Stimulated activated CD4-positive, alpha-beta T cell treated with anti-CD3 and anti-CD28 coated beads, Interleukin-1b, Interleukin-23, amount 100 ng/mL, for 4 hours (primary cell): ENCODE results near the gene PRAMEF15.
"Not testable (repeated sequence)": the region's sequence is repeated elsewhere in the genome, so short reads cannot be mapped to it uniquely, and the experiment has no call there.

Source experiments
- DNase-seq, 2 donors: peaks; one replicate each; pipeline ENCODE4 v3.0.0-alpha.2; 2020; ENCODE audit warnings: low read depth in 2 of 2

PRAMEF15 gene

DNA sequence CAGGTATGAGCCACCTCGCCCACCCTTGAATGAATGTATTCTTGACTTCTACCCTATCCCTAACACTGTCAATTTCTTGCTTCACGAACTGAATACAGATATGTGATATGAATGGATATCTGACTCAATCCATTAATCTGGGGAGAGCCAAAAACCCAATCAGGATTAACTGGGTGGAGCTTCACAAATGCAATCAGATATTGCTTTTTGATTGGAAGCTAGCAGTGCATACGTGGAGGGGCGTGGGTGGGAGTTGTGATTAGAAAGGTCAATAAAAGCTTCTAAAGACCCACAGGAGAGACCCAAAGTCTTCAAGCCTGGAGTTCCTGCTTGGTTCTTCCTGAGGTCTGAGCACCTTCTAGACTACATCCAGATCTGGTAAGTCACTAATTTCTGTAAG is at the start of gene PRAMEF15:
TSS of gene PRAMEF15 (plus strand) at position 301 of the 400 bp plus-strand sequence. CDS start 2,827 bp downstream, outside the sequence.
- DNase-seq: not testable (repeated sequence)

DNA sequence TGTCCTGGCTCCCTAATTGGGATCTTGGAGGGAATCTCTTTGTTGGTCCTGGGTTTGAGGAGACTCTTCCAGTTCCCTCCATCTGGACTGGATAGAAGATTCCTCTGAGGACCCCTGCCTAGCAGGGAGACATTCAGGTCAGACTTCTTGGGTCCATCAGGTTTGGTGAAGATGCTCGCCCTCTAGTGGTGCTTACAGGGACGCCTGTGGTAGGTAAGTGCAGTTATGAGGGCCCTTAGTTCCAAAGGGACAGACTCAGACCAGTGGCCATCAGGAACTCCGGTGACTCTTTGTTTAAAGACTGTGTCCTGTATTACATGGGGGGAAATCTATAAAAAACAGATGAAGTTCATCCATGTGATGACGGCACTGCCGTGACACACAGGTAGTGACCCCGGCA is 38.4 kb upstream of the PRAMEF15 start:
- not testable (repeated sequence) for DNase-seq

DNA sequence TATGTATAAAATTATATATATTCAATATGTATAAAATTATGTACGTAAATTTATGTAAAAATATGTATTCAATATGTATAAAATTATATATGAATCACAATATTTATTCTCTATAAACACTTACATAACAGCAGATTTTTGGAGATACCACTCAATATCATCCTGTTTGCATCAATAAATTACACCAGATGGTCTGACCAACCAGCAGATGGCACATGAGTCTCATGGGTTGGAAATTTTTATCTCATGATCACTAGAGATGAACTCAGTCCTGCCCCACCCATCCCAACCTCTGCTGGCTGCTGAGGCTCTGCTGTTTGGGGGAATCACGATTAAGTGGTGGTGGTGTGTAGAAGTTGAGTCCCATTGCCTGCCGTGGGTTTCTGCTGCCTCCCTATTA is 35.8 kb upstream of the PRAMEF15 start:
- not testable (repeated sequence) for DNase-seq

DNA sequence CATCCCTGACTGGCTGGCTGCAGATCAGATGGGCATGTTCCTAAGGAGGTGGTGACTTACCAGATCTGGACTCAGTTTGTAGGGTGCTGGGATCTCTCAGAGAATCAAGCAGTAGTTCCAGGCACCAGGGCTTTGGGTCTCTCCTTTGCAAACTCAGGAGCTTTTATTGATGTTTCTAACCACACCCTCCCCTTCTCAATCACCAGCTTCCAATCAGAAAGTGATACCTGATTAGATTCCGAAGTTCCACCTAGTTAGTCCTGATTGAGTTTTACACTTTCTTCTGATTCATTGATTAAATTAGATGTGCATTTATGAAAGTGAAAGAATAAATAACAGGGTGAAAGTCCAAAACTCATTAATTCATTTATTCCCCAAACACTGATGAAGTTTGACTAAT is 30.3 kb upstream of the PRAMEF15 start, which contains the start of gene PRAMEF8:
TSS of gene PRAMEF8 (minus strand) at position 101 of the 400 bp plus-strand sequence. CDS start 1,046 bp downstream, outside the sequence.
- not testable (repeated sequence) for DNase-seq

DNA sequence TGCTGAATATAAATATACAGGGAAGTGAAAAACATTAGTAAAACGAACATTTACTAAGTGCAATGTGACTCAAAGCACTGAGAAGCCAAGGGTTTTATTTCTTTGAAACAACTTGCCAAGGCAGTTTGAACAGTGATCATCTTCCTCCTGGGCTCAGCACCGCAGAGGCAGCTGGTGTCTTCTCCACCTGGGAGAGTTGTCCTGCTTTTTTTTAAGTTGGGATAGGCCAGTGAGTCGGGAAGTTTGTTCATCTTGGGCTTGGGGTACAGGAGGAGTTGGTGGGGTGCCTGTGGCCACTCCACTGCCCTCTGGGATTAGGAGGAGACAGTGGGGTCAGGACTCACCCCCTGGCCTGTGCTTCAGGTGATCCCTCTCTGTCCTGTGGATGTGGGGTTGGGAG is 26.4 kb upstream of the PRAMEF15 start:
- DNase-seq: not testable (repeated sequence)

DNA sequence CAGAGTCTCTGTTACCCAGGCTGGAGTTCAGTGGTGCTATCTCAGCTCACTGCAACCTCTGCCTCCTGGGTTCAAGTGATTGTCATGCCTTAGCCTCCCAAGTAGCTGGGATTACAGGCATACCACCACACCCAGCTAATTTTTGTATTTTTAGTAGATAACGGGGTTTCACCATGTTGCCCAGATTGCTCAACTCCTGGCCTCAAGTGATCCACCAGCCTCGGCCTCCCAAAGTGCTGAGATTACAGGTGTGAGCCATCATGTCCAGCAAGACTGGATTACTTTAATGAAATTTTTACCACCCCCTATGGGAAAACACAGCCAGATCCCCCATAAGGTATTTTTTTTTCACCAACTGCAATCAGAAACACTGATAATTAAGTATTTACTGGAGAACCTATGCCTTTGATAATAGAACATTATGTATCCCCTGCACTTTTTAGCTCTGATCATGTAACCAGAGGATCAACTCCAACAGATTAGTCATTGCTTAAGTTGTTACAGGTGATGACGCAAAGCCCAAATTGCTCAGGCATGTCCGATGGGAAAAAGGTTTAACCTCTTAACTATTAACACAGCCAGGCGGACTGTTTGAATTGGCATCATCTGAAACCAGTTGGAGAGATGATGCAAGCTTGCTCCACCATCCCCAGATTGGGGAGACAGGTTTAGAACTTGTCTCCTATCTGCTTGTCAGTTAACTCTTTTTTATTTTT is 18.0 kb upstream of the PRAMEF15 start:
- DNase-seq: not testable (repeated sequence)

DNA sequence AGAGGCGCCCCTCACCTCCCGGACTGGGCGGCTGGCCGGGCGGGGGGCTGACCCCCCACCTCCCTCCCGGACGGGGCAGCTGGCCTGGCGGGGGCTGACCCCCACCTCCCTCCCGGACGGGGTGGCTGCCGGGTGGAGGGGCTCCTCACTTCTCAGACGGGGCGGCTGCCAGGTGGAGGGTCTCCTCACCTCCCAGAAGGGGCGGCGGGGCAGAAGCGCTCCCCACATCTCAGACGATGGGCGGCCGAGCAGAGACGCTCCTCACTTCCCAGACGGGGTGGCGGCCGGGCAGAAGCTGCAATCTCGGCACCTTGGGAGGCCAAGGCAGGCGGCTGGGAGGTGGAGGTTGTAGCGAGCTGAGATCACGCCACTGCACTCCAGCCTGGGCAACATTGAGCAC is 16.7 kb upstream of the PRAMEF15 start:
- DNase-seq: not testable (repeated sequence)

DNA sequence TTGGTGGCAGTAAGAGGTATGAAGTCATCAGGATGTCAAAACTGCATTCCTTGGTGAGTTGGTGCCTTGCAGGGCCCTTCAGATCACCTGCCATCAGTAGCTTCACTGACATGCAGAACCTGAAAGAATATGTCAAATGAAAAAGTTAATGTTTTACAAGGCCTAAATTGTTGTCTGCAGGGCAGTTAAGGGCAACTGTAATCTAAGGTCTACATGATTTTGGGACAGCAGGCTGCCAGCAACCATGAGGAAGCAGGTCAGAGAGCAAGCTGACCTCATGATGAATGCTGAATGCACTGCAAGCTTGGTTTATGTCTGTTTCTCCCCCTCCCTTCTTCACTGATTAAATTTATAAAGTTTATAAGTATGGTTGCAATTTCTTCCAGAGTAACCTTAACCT is 13.2 kb upstream of the PRAMEF15 start:
- not testable (repeated sequence) for DNase-seq

DNA sequence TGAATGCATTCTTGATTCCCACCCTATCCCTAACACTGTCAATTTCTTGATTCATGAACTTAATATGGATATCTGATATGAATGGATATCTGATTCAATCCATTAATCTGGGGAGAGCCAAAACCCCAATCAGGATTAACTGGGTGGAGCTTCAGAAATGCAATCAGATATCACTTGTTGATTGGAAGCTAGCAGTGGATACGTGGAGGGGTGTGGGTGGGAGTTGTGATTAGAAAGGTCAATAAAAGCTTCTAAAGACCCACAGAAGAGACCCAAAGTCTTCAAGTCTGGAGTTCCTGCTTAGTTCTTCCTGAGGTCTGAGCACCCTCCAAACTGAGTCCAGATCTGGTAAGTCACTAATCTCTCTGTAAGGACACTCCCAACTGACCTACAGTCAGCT is 12.1 kb upstream of the PRAMEF15 start, which contains the start of gene PRAMEF33:
TSS of gene PRAMEF33 (plus strand) at position 301 of the 400 bp plus-strand sequence. CDS start 2,416 bp downstream, outside the sequence.
- not testable (repeated sequence) for DNase-seq

DNA sequence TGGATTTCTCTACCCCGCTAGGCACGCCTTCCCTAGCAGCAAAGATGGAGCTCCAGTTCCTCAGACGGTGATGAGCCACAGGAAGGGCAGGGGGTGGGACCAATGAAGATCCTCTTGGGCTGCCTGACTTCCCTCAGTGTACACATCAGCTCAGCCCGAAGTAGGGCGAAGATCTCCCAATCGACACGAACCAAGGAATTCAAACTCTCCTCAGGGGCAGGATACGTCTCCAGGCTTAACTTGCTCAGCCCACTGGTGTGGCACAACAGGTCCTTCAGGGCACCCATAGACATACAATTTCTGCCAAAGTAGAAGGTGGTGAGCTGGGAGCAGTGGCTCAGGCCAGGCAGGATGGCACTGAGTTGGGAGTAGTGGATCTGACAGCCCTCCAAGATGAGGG is 27.1 kb downstream of the PRAMEF15 start:
- not testable (repeated sequence) for DNase-seq

DNA sequence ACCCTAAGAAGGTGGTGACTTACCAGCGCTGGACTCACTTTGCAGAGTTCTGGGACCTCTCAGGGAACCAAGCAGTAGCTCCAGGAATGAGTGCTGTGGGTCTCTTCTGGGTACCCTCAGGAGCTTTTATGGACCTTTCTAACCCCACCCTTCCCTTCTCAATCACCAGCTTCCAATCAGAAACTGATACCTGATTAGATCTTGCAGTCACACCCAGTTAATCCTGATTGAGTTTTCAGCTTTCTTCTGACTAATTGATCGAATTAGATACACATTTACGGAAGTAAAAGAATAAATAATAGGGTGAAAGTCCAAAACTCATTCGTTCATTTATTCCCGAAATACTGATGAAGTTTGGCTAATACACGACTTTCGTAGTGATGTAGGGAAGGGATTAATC is 31.7 kb downstream of the PRAMEF15 start, which contains the start of gene PRAMEF14:
TSS of gene PRAMEF14 (minus strand) at position 101 of the 400 bp plus-strand sequence. CDS start 1,820 bp downstream, outside the sequence.
- DNase-seq: not testable (repeated sequence)

DNA sequence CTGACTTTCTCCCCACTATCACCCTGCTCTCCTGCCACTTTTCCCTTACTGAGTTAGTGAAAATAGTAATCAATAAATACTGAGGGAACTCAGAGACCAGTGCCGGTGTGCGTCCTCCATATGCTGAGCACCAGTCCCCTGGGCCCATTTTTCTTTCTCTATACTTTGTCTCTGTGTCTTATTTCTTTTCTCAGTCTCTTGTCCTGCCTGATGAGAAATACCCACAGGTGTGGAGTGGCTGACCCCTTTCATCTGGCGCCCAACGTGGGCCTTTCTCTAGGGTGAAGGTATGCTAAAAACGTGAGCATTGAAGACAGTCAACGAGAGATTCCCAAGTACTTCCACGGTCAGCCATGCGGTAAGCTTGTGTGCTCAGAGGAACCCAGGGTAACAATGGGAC is 38.1 kb downstream of the PRAMEF15 start:
- not testable (repeated sequence) for DNase-seq

DNA sequence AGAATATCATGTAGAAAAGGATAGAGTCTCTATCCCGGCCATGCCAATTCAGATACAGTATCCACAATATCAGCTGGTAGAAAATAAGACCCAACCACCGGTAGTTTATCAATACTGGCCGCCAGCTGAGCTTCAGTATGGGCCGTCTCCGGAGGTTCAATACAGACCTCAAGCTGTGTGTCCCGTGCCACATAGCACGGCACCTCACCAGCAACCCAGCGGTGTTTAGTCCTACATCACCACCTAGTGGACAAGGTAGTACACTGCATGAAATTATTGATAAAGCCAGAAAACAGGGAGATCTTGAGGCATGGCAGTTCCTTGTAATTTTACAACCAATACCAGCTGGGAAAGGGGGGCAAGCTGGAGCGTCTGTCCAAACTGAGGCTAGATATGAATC is 39.1 kb downstream of the PRAMEF15 start:
- not testable (repeated sequence) for DNase-seq

DNA sequence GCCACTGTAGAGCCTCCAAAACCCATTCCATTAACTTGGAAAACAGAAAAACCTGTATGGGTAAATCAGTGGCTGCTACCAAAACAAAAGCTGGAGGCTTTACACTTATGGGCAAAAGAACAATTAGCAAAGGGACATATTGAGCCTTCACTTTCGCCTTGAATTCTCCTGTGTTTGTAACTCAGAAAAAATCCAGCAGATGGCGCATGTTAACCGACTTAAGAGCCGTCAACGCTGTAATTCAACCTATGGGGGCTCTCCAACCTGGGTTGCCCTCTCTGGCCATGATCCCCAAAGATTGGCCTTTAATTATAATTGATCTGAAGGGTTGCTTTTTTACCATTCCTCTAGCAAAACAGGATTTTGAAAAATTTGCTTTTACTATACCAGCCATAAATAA is 41.4 kb downstream of the PRAMEF15 start:
- peak in 1 of 2 donors; percentile 3 for DNase-seq

DNA sequence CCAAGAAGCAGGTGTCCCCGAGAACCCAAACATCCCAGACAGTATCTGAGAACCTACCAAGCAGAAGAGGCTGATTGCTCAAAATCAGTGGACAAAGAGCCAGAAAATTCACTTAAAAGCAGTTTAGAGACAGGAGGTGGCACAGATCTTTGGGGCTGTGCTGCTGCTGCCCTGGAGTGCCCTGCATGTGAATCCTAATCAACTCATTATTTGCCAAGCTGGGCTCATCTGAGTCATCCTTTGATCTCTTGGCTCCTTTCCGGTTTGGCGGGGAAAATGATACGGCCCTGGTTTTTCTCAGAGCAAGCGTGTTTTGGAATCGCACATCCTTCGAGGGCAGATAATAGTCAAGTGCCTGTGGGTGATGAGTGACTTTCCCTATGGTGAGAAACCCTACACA is 47.0 kb downstream of the PRAMEF15 start:
- not testable (repeated sequence) for DNase-seq

DNA sequence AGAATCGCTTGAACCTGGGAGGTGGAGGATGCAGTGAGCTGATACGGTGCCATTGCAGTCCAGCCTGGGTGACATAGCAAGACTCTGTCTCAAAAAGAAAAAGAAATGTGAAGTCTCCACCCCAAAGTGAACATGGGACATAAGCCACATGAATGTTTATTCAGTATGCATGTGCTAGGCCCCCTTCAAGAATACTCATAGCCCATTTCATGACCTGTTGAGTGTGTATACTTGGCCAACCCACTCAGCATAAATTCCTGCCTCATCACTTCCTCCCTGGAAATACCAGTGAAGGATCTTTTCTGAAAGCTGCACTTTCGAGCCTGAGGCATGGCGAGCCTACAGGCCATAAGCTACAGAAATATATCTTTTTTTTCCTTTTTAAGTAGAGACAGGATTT is 49.5 kb downstream of the PRAMEF15 start:
- DNase-seq: not testable (repeated sequence)

DNA sequence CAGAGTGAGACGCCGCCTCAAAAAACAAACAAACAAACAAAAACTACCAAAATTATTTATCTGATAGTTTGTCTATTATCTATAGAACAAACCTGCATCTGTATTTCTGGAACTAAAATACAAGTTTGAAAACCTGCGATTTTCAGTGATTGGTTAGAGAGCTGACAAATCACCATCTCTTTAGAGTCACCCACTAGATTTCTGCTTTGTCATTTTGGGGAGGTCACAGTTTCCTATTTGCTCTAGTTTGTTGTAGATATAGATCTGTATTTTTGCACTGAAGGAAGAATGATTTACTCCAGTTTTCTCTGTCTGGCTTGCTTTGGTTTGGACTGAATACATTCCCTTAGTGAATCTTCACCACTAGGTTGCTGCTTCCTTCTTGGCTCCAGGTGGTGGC is 51.2 kb downstream of the PRAMEF15 start:
- DNase-seq: not testable (repeated sequence)

DNA sequence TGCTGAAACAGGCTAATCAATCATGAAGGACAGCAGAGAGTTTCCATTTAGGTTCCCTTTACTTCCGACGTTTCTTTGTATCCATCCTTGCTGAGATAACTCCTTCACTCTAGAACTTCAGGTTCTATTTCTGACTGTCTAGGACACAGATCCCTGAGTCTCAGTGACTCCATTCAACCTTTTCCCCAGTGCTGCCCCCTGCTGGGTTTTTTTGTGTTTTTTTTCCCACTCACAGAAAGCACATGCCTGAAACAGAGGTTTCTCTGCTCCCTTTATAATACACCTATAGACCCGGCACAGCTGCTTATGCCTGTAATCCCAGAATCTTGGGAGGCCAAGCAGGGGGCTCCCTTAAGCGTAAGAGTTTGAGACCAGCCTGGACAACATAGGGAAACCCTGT is 53.2 kb downstream of the PRAMEF15 start:
- DNase-seq: not testable (repeated sequence)
